Ascending aorta (tissue), 2 donors: ENCODE results near the gene BORCS8. TPM values are rescaled to one million over a fixed set of nuclear protein-coding genes. Genes with fewer than 3 reads are reported as not detected.

Experiments
- DNase-seq, 2 donors: peaks; one replicate each; pipeline ENCODE4 v3.0.0-alpha.2; 2019; ENCODE audit warnings: low spot score in 2 of 2
- H3K27ac ChIP-seq, 2 donors: fragments of 200-600 bp; sonication (generic); one replicate each; pipeline ENCODE4 v1.5.1; 2016 to 2017; ENCODE audit warnings: mild to moderate bottlenecking in 1 of 2
- H3K27me3 ChIP-seq: fragments of 200-600 bp; sonication (generic); one replicate; pipeline ENCODE4 v1.5.1; 2017
- H3K36me3 ChIP-seq, 2 donors: fragments of 200-600 bp; sonication (generic); one replicate each; pipeline ENCODE4 v1.5.1; 2016
- H3K4me1 ChIP-seq, 2 donors: fragments of 200-600 bp; sonication (generic); one replicate each; pipeline ENCODE4 v1.5.1; 2016 to 2017; ENCODE audit warnings: mild to moderate bottlenecking in 1 of 2
- H3K4me3 ChIP-seq, 2 donors: fragments of 200-600 bp; sonication (generic); one replicate each; pipeline ENCODE4 v1.5.1; 2016 to 2017; ENCODE audit warnings: mild to moderate bottlenecking in 1 of 2
- H3K9me3 ChIP-seq, 2 donors: fragments of 200-600 bp; sonication (generic); one replicate each; pipeline ENCODE4 v1.5.1; 2016
- CTCF ChIP-seq, 3 experiments: fragments of 200-600 bp in 2 of 3; fragments of 450-650 bp in 1 of 3; sonication (generic) in 2 of 3; IDR thresholded peaks; one replicate each; pipeline ENCODE4 v1.5.1; 2016 to 2019; ENCODE audit warnings: antibody characterized with exemption in 3 of 3, mild to moderate bottlenecking in 1 of 3, moderate library complexity in 1 of 3
- intact Hi-C: fragments of 100-400 bp; cut with DNase I; formaldehyde crosslinking; loops from one replicate; pipeline ENCODE4 v1.15.1; 2023
- total RNA-seq: library from RNA; depleted of rRNA; stranded (reverse); fragments of >200 nt; gene quantifications from one replicate; pipeline ENCODE4 v1.1.0, GENCODE V29; 2016

BORCS8 gene
- total RNA-seq, 1 donor from 2014 or later: 26.9 TPM

GRCh38 chr19:19201697-19202630 lies 10.0 kb upstream of the BORCS8 start:
- Histone ChIP-seq H3K36me3 (peaks cover 16 to 27% of the 10 kb centered on the region in 2 donors), H3K27me3 (no peaks in the 10 kb centered on the region), H3K4me3 (peak overlapping the region; percentile 65 to 81), H3K4me1 (peaks cover 0 to 5% of the 10 kb centered on the region in 2 donors), H3K27ac (no peak overlapping the region), H3K9me3 (no peaks in the 10 kb centered on the region)
- DNase-seq: no peak
- no peak for TF ChIP-seq CTCF (IDR thresholded peaks at IDR 0.05)
- intact Hi-C loops: no loop called here

- H3K4me3 ChIP-seq: peak overlapping the region; percentile 86 to 93
- H3K36me3 ChIP-seq: peaks cover 18 to 22% of the 10 kb centered on the region in 2 donors
- H3K27me3 ChIP-seq: no peaks in the 10 kb centered on the region
- H3K4me1 ChIP-seq: peaks cover 26 to 33% of the 10 kb centered on the region in 2 donors
- no peak overlapping the region for H3K27ac ChIP-seq
- no peak for TF ChIP-seq CTCF (IDR thresholded peaks at IDR 0.05)
- H3K9me3 ChIP-seq: no peaks in the 10 kb centered on the region
- intact Hi-C loops: loop anchor here (2.0 to 10.0 kb wide), 6 partner anchors 55 to 321 kb away; partner anchors contain the start of genes GATAD2A, MAU2, NDUFA13 and SLC25A42
- no peak for DNase-seq
Observed at GRCh38 chr19:19193926-19194325, 2.0 kb upstream of the BORCS8 start.

- no peak for TF ChIP-seq CTCF (IDR thresholded peaks at IDR 0.05)
- peaks cover 26 to 33% of the 10 kb centered on the region in 2 donors for H3K4me1 ChIP-seq
- no peak for DNase-seq
- no peaks in the 10 kb centered on the region for H3K27me3 ChIP-seq
- H3K9me3 ChIP-seq: no peaks in the 10 kb centered on the region
- H3K27ac ChIP-seq: peak overlapping the region; percentile 74 to 99
- intact Hi-C loops: loop anchor here (1.0 to 10.0 kb wide), 7 partner anchors 10 to 322 kb away; partner anchors contain the start of genes GATAD2A, MAU2, NDUFA13 and NR2C2AP
- peak overlapping the region; percentile 86 to 93 for H3K4me3 ChIP-seq
- H3K36me3 ChIP-seq: peaks cover 11 to 12% of the 10 kb centered on the region in 2 donors
Observed at GRCh38 chr19:19192910-19193423, 1.0 kb upstream of the BORCS8 start.

- H3K27me3 ChIP-seq: no peaks in the 10 kb centered on the region
- no peak for TF ChIP-seq CTCF (IDR thresholded peaks at IDR 0.05)
- intact Hi-C loops: loop anchor here (1.0 to 10.0 kb wide), 7 partner anchors 12 to 323 kb away; partner anchors contain the start of genes GATAD2A, MAU2, NDUFA13 and NR2C2AP
- H3K4me1 ChIP-seq: peaks cover 26 to 33% of the 10 kb centered on the region in 2 donors
- peak overlapping the region; percentile 86 to 93 for H3K4me3 ChIP-seq
- peak overlapping the region; percentile 97 to 99 for H3K27ac ChIP-seq
- peaks cover 1 to 2% of the 10 kb centered on the region in 2 donors for H3K36me3 ChIP-seq
- H3K9me3 ChIP-seq: no peaks in the 10 kb centered on the region
- no peak for DNase-seq
Observed at GRCh38 chr19:19191768-19192077, 229 bp downstream of the BORCS8 start.

GRCh38 chr19:19186742-19187141 lies 5.2 kb downstream of the BORCS8 start:
- H3K36me3 ChIP-seq: peaks cover 0 to 28% of the 10 kb centered on the region in 2 donors
- intact Hi-C loops: no loop called here
- no peak overlapping the region for H3K27ac ChIP-seq
- no peak for DNase-seq
- TF ChIP-seq CTCF (IDR thresholded peaks at IDR 0.05): no peak
- no peak overlapping the region for H3K4me3 ChIP-seq
- no peaks in the 10 kb centered on the region for H3K27me3 ChIP-seq
- no peaks in the 10 kb centered on the region for H3K9me3 ChIP-seq
- H3K4me1 ChIP-seq: peaks cover 18 to 20% of the 10 kb centered on the region in 2 donors
